Upper lobe of right lung (tissue), 1 donor: ENCODE measurements around the gene NPHP4. TPM values are rescaled to one million over a fixed set of nuclear protein-coding genes. Genes with fewer than 3 reads are reported as not detected.

Experiments
- ATAC-seq: fragments of 200-7000 bp; cut with Tn5 transposase; one replicate; pipeline ENCODE4 v1.9.1; 2020; ENCODE audit warnings: mild to moderate bottlenecking, moderate library complexity
- DNase-seq: peaks from one replicate; pipeline ENCODE4 v3.0.0-alpha.2; 2020
- H3K27ac ChIP-seq: fragments of 200-600 bp; one replicate; pipeline ENCODE4 v1.8.0; 2022
- H3K27me3 ChIP-seq: fragments of 200-600 bp; one replicate; pipeline ENCODE4 v1.8.0; 2022; ENCODE audit warnings: mild to moderate bottlenecking
- H3K36me3 ChIP-seq: fragments of 200-600 bp; one replicate; pipeline ENCODE4 v1.8.0; 2022
- H3K4me1 ChIP-seq: fragments of 200-600 bp; one replicate; pipeline ENCODE4 v1.8.0; 2022
- H3K4me3 ChIP-seq: fragments of 200-600 bp; one replicate; pipeline ENCODE4 v1.8.0; 2022; ENCODE audit warnings: mild to moderate bottlenecking
- H3K9me3 ChIP-seq: fragments of 200-600 bp; one replicate; pipeline ENCODE4 v1.8.0; 2022
- intact Hi-C: fragments of 100-400 bp; cut with DNase I; formaldehyde crosslinking; loops from one replicate; pipeline ENCODE4 v1.11.0; 2022
- total RNA-seq: library from RNA; stranded (reverse); fragmentation: NEBNext Ultra II Directional; extraction: Animal tissue kit (Norgen Biotek cat#: 25700); gene quantifications from one replicate; pipeline ENCODE4 v1.2.1, GENCODE V29; 2021
- TF ChIP-seq, protein P1 (sequence below): fragments of 200-600 bp; IDR thresholded peaks from one replicate; pipeline ENCODE4 v1.8.0; 2022; ENCODE audit warnings: antibody characterized with exemption
- donor health status: DM: no; HTN: yes; CAD: no; lungs with severe emphysema.

The NPHP4 gene
- total RNA-seq, 1 donor from 2014 or later, result 14.6 TPM

DNA sequence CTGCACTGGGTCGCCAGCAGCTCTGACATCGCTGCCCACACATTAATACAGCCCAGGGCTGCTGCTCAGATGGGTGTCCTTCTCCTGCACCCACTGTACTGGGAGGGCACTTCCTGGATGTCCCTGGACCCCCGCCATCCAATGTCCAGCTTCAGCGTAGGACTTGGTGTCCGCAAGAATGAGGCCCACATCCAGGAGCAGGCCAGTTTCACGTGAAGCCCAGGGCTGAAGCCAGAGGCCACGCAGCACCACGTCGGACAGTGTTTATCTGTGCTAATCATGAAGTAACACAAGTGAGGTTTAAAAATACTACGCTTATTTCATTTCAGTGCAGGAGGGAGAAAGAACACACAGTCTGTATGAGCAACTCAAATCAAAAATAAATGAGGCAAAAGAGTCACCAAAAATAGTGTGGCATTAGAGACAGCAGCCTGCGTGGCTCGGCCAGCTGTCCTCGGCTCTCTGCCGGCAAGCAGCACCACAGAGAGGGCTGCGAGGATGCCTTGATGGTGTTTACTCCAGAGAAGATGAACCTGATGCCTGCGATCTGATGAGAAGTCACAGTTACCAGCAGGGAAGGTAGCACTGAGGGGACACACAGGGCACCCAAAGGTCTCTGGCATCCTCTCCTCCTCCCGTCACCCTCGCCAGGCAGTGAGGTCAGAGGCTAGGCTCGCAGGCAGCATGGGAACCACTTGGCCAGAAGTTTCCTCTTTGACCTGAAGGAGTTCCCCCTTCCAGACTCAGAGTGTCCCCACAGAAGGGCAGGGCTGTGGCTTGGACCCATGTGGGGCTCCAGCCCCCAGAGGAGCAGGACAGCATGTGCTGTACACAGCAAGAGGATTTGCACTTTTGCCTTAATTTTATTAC, 22.1 kb upstream of the NPHP4 start:
- TF ChIP-seq, protein P1, sequence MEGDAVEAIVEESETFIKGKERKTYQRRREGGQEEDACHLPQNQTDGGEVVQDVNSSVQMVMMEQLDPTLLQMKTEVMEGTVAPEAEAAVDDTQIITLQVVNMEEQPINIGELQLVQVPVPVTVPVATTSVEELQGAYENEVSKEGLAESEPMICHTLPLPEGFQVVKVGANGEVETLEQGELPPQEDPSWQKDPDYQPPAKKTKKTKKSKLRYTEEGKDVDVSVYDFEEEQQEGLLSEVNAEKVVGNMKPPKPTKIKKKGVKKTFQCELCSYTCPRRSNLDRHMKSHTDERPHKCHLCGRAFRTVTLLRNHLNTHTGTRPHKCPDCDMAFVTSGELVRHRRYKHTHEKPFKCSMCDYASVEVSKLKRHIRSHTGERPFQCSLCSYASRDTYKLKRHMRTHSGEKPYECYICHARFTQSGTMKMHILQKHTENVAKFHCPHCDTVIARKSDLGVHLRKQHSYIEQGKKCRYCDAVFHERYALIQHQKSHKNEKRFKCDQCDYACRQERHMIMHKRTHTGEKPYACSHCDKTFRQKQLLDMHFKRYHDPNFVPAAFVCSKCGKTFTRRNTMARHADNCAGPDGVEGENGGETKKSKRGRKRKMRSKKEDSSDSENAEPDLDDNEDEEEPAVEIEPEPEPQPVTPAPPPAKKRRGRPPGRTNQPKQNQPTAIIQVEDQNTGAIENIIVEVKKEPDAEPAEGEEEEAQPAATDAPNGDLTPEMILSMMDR, result no peak
- H3K4me1 ChIP-seq, result no peaks in the 10 kb centered on the region

DNA sequence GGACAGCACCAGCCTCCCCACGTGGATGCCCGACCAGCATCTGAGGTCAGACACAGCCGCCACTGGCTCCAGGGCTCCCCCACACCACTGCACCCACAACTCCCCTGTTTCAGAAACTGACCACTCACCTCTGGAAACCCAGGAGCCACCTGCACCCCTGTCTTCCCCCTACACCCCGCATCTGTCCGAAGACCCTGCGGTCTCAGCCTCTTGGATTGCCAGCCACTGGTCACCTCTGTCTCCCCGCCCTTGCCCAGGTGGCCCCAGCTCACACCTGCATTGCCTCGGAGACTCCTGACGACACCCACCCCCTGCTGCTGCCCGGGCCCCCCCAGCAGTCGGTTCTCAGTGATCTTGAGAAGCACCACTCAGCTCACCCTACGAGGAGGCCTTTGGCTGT, 21.3 kb upstream of the NPHP4 start:
- TF ChIP-seq, protein P1, result no peak
- H3K27ac ChIP-seq, result no peak overlapping the region
- H3K4me1 ChIP-seq, result no peaks in the 10 kb centered on the region
- no peaks in the 10 kb centered on the region for H3K9me3 ChIP-seq
- no peak overlapping the region for H3K4me3 ChIP-seq
- ATAC-seq (no peak), DNase-seq (no peak)
- no peaks in the 10 kb centered on the region for H3K27me3 ChIP-seq
- H3K36me3 ChIP-seq, result no peaks in the 10 kb centered on the region
- intact Hi-C loops, result no loop called here

More for the DNA sequence above, 22.1 kb upstream of the NPHP4 start:
- no peak overlapping the region for H3K27ac ChIP-seq
- no peak overlapping the region for H3K4me3 ChIP-seq
- H3K27me3 ChIP-seq, result no peaks in the 10 kb centered on the region
- no peaks in the 10 kb centered on the region for H3K9me3 ChIP-seq
- no peaks in the 10 kb centered on the region for H3K36me3 ChIP-seq
- peak; percentile 78 for DNase-seq
- peak; percentile 94 for ATAC-seq
- intact Hi-C loops, result no loop called here

DNA sequence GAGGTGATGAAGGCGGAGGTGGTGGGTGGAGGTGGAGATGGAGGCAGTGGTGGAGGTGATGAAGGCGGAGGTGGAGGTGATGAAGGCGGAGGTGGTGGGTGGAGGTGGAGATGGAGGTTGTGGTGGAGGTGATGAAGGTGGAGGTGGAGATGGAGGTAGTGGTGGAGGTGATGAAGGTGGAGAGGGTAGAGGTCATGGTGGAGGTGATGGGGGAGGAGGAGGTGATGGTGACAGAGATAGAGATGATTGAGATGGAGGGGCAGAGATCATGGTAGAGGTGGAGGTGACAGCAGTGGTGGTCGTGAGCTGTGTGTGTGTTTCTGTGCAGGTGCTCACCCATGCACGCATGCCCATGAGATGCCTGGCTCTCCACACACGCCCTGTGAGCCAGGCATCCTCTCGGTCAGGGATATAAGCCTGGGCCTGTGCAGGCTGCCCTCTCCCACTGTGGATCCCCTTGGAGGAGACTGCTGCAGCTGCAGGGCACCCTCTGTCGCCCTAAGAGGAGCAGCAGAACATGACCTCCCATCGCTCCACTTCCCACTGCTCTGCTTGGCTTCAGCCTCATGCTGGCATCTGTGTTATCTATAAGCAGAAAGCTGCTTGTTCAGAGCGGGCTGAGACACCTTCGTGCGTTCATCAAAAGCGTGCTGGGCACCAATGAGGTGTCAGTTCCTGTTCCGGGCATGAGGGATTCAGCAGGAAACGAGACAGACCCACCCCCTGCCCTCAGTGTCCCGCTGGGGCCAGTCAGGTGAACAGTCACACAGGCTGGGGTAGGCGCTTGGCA, 20.5 kb upstream of the NPHP4 start:
- Histone ChIP-seq H3K27me3 (no peaks in the 10 kb centered on the region), H3K36me3 (no peaks in the 10 kb centered on the region), H3K27ac (no peak overlapping the region), H3K9me3 (no peaks in the 10 kb centered on the region), H3K4me3 (no peak overlapping the region), H3K4me1 (no peaks in the 10 kb centered on the region)
- intact Hi-C loops, result no loop called here
- DNase-seq (no peak), ATAC-seq (no peak)
- TF ChIP-seq, protein P1, result no peak

DNA sequence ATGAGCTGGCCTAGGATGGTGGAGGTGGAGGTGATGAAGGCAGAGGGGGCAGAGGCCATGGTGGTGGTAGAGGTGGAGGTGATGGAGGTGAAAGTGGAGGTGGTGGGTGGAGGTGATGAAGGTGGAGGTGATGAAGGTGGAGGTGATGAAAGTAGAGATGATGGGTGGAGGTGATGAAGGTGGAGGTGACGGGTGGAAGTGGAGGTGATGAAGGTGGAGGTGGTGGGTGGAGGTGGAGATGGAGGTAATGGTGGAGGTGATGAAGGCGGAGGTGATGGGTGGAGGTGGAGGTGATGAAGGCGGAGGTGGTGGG, 19.7 kb upstream of the NPHP4 start:
- Histone ChIP-seq H3K4me3 (no peak overlapping the region), H3K4me1 (no peaks in the 10 kb centered on the region), H3K27ac (no peak overlapping the region), H3K9me3 (no peaks in the 10 kb centered on the region), H3K27me3 (no peaks in the 10 kb centered on the region), H3K36me3 (no peaks in the 10 kb centered on the region)
- TF ChIP-seq, protein P1, result no peak
- DNase-seq, result no peak
- intact Hi-C loops, result no loop called here
- ATAC-seq, result no peak

DNA sequence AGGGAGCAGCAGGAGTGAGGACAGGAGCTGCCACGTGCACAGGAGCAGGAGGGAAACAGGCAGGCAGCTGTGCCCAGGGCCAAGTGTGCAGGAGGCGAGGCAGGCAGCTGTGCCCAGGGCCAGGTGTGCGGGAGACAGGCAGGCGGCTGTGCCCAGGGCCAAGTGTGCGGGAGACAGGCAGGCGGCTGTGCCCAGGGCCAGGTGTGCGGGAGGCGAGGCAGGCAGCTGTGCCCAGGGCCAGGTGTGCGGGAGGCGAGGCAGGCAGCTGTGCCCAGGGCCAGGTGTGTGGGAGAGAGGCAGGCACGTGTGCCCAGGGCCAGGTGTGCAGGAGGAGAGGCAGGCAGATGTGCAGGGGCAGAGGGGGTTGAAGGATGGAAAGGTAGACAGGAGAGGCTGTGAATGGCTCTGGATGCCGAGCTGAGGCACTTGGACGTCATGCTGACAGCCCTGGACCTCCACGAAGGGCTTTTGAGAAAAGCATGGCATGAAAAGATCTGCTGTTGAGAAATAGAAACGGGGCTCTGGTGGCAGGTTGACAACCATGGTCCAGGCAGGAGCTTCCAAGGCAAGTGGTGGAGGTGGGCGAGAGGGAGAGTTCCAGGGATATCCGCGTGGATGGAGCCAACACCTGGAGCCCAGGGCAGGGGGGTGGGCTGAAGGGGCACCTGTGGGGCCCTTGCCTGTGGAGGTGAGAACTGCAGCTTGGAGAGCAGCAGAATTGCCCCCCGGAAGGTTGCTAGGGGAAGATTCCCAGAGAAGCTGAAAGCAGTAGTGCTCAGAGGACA, 19.1 kb upstream of the NPHP4 start:
- H3K36me3 ChIP-seq, result no peaks in the 10 kb centered on the region

More for the DNA sequence above, 19.1 kb upstream of the NPHP4 start:
- TF ChIP-seq, protein P1, result no peak
- Histone ChIP-seq H3K27ac (no peak overlapping the region), H3K4me1 (no peaks in the 10 kb centered on the region), H3K4me3 (no peak overlapping the region), H3K27me3 (no peaks in the 10 kb centered on the region), H3K9me3 (no peaks in the 10 kb centered on the region)
- intact Hi-C loops, result no loop called here
- DNase-seq (no peak), ATAC-seq (no peak)
